ENCODE measurements around the gene PGLYRP2.

DNA sequence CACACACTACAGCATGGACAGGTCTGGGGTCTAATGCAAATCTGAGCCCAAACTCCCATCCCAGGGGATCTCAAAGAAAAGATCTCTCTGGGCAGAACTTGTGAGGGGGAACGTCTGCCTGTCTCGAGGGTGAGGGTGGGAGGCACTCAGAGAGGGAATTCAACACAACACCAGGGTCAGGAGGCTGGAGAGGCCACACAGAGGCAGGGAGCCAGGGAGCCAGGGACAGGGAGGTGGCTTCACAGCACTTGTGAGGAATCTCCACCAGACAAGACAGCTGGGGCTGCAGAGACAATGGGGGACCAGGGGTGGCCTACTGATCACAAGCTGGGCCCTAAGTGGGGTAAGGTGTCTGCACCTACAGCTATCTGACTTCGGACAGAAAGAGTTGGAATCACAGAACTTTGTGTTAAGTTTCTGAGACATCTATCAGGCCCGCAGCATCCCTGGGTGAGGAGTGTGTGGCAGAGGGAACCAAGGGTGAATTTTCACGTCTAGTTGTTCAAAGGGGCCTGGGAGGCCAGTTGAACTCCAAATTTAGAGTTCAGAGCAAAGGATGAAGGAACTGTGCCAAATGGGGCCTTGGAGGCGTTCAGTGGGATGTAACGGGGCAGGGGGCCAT is 47.8 kb downstream of the PGLYRP2 start:
- TF ChIP-seq, protein P1, sequence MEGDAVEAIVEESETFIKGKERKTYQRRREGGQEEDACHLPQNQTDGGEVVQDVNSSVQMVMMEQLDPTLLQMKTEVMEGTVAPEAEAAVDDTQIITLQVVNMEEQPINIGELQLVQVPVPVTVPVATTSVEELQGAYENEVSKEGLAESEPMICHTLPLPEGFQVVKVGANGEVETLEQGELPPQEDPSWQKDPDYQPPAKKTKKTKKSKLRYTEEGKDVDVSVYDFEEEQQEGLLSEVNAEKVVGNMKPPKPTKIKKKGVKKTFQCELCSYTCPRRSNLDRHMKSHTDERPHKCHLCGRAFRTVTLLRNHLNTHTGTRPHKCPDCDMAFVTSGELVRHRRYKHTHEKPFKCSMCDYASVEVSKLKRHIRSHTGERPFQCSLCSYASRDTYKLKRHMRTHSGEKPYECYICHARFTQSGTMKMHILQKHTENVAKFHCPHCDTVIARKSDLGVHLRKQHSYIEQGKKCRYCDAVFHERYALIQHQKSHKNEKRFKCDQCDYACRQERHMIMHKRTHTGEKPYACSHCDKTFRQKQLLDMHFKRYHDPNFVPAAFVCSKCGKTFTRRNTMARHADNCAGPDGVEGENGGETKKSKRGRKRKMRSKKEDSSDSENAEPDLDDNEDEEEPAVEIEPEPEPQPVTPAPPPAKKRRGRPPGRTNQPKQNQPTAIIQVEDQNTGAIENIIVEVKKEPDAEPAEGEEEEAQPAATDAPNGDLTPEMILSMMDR (IDR thresholded peaks at IDR 0.05; ENCODE audit: insufficient read depth, low read depth, low read length) = no peak
- TF ChIP-seq EZH2 (IDR thresholded peaks at IDR 0.05; ENCODE audit: insufficient read depth, low read length) = no peak
